Lower leg skin (tissue), 4 donors: Measurements from ENCODE around the gene DLX3. TPM values are rescaled to one million over a fixed set of nuclear protein-coding genes. Genes with fewer than 3 reads are reported as not detected.

ENCODE experiments used
- DNase-seq, 2 donors: peaks; one replicate each; pipeline ENCODE4 v3.0.0-alpha.2; 2019; ENCODE audit warnings: low spot score in 2 of 2
- H3K4me3 ChIP-seq: fragments of 200-600 bp; sonication (generic); 2 replicates; pipeline ENCODE4 v1.5.1; 2017; ENCODE audit warnings: mild to moderate bottlenecking, low read depth; ENCODE audit not compliant: poor library complexity, severe bottlenecking
- POLR2A ChIP-seq, 2 donors: fragments of 450-650 bp; IDR thresholded peaks; one replicate each; pipeline ENCODE4 v1.6.1; 2016 to 2017; ENCODE audit warnings: antibody characterized with exemption in 2 of 2, mild to moderate bottlenecking in 1 of 2, moderate library complexity in 1 of 2
- WGBS, 2 donors: methylation state at CpG; one replicate each; pipeline ENCODE4 v1.1.5; 2018; 5-methylcytosine and 5-hydroxymethylcytosine counted together
- intact Hi-C: fragments of 100-400 bp; cut with DNase I; formaldehyde crosslinking; loops from one replicate; pipeline ENCODE4 v1.15.0; 2023; ENCODE audit warnings: low total_unique reads
- total RNA-seq, 4 donors: library from RNA; depleted of rRNA; stranded (reverse); fragments of >200 nt; gene quantifications; one replicate each; pipeline ENCODE4 v1.1.0, GENCODE V29; 2016
- TF ChIP-seq, protein P1 (sequence below), 3 donors: fragments of 450-650 bp; IDR thresholded peaks; one replicate each; pipeline ENCODE4 v1.5.1; 2016; ENCODE audit warnings: antibody characterized with exemption in 3 of 3, mild to moderate bottlenecking in 3 of 3, moderate library complexity in 2 of 3

The DLX3 gene
- total RNA-seq, 4 donors from 2014 or later, result 28.8 to 36.5 (median 29.9) TPM

DNA sequence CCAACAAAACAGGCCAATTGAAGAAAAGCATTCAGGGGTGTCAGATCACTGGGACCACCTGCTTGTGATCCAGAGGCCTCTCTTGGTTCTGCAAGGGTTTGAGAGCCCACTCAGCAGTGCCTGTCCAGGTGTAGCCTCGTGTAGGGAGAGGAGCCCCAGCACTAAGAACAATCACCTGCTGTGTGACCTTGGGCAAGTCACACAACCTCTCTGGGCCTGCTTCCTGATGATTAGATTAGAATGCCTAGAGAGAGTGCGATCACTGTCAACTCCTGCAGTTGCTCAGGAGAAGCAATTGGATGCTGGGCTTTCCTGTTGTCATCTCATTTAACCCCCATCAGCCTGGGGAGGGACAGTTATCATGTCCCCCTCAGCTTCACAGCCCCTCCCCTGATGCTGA is 10.2 kb downstream of the DLX3 start:
- intact Hi-C loops, result no loop called here
- DNase-seq, result no peak
- WGBS, 2 donors, result 39 to 72% methylated on average over 2 of the region's 2 CpGs
- TF ChIP-seq, protein P1, sequence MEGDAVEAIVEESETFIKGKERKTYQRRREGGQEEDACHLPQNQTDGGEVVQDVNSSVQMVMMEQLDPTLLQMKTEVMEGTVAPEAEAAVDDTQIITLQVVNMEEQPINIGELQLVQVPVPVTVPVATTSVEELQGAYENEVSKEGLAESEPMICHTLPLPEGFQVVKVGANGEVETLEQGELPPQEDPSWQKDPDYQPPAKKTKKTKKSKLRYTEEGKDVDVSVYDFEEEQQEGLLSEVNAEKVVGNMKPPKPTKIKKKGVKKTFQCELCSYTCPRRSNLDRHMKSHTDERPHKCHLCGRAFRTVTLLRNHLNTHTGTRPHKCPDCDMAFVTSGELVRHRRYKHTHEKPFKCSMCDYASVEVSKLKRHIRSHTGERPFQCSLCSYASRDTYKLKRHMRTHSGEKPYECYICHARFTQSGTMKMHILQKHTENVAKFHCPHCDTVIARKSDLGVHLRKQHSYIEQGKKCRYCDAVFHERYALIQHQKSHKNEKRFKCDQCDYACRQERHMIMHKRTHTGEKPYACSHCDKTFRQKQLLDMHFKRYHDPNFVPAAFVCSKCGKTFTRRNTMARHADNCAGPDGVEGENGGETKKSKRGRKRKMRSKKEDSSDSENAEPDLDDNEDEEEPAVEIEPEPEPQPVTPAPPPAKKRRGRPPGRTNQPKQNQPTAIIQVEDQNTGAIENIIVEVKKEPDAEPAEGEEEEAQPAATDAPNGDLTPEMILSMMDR (IDR thresholded peaks at IDR 0.05), result no peak
- no peak for TF ChIP-seq POLR2A (IDR thresholded peaks at IDR 0.05)
- H3K4me3 ChIP-seq, result no peak overlapping the region

DNA sequence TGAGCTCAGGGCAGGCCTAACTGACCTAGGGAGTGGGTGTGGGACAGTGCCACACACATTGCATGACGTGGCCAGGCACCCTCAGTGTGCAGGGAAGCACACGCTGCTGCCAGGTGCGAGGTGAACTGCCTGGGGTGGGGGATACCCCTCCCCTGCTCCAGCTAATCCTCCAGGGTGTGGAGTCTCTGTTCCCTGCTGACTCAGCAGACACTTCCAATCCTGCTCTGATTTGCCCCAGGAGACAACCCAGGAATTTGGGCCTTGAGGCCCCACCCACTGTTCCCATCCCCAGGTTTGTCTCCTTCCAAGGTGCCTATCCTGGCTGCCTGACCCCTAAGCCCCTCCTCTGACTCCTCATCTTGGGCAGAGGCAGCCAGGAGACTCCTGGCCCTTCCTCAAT is 10.7 kb downstream of the DLX3 start:
- 10 to 54% methylated on average over 2 to 3 of the region's 3 CpGs for WGBS, 2 donors
- TF ChIP-seq, protein P1 (IDR thresholded peaks at IDR 0.05), result no peak
- no peak for TF ChIP-seq POLR2A (IDR thresholded peaks at IDR 0.05)
- H3K4me3 ChIP-seq, result no peak overlapping the region
- intact Hi-C loops, result no loop called here
- DNase-seq, result no peak

DNA sequence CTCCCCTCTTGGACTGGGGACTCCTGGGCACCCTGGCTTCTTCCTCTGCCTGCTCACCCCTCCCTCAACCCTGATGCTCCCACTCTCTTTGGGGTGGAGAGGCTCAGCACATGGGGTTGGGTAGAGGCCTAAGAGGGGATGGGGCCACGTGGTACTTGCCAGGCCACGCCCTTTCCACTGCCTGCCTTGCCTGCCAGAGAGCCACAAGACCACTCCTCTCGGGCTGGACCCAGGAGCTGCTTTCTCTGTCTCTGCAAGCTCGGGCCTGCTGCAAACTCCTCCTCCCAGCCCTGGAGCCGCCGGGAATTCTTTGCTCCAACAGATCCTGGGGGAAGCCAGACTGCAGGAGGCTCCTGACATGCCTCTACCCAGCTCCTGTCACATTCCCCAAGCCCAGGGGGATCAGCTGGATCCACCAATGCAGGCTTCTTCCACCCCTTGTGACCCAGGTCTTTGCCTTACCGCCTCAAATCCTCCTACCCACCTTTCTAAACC is 14.3 kb downstream of the DLX3 start:
- 39 to 42% methylated on average over 6 to 7 of the region's 7 CpGs for WGBS, 2 donors
- intact Hi-C loops, result no loop called here
- DNase-seq, result no peak
- no peak overlapping the region for H3K4me3 ChIP-seq
- TF ChIP-seq, protein P1 (IDR thresholded peaks at IDR 0.05), result no peak
- no peak for TF ChIP-seq POLR2A (IDR thresholded peaks at IDR 0.05)

GRCh38 chr17:49979748-49980479 is 15.1 kb downstream of the DLX3 start:
- intact Hi-C loops, result no loop called here
- WGBS, 2 donors, result 69 to 74% methylated on average over 4 of the region's 4 CpGs
- DNase-seq, result no peak
- TF ChIP-seq, protein P1 (IDR thresholded peaks at IDR 0.05), result no peak
- no peak for TF ChIP-seq POLR2A (IDR thresholded peaks at IDR 0.05)
- H3K4me3 ChIP-seq, result no peak overlapping the region

GRCh38 chr17:49978501-49978900 is 16.5 kb downstream of the DLX3 start:
- no peak for DNase-seq
- TF ChIP-seq, protein P1 (IDR thresholded peaks at IDR 0.05), result no peak
- TF ChIP-seq POLR2A (IDR thresholded peaks at IDR 0.05), result no peak
- WGBS, 2 donors, result 58 to 68% methylated on average over 13 of the region's 13 CpGs
- H3K4me3 ChIP-seq, result no peak overlapping the region
- intact Hi-C loops, result no loop called here
